A549 treated with dexamethasone at 1 μM for 4 hours (cell line): ENCODE results near the gene SOX18. TPM values are rescaled to one million over a fixed set of nuclear protein-coding genes. Genes with fewer than 3 reads are reported as not detected.

Experiments
- total RNA-seq: library from RNA; stranded (reverse); fragments of 200-300 nt; extraction: Qiagen RNA extraction; gene quantifications from 5 replicates; pipeline ENCODE4 v1.2.3, GENCODE V29; 2022

Gene SOX18
- total RNA-seq = 1.1 to 2.7 TPM (median 1.9 TPM) in 5 replicates

GRCh38 chr20:64049060-64049877 lies at the start of gene SOX18:
SOX18 (minus strand) TSS chr20:64049639; CDS start chr20:64049516, 123 bp downstream.

GRCh38 chr20:64083804-64084684 lies 34.6 kb upstream of the SOX18 start, which contains the start of gene LKAAEAR1:
LKAAEAR1 (minus strand) TSS chr20:64084398; CDS start chr20:64084219, 179 bp downstream.

GRCh38 chr20:64080013-64080812 lies 30.8 kb upstream of the SOX18 start, which contains the start of gene OPRL1:
OPRL1 (plus strand) TSS chr20:64080082; CDS start chr20:64092721, 12,639 bp downstream.

GRCh38 chr20:64079273-64080012 lies 30.0 kb upstream of the SOX18 start, which contains the start of gene RGS19:
RGS19 (minus strand) TSS chr20:64079518; CDS start chr20:64076886, 2,632 bp downstream.

GRCh38 chr20:64062596-64063388 lies 13.4 kb upstream of the SOX18 start, which contains the start of gene TCEA2:
TCEA2 (plus strand) TSS chr20:64063198; CDS start chr20:64063313, 115 bp downstream.

GRCh38 chr20:64035933-64036345 lies 13.5 kb downstream of the SOX18 start, which contains the start of gene C20orf204:
C20orf204 (plus strand) TSS chr20:64036182; CDS start chr20:64036324, 142 bp downstream.

Other genes starting within 250 kb of the SOX18 start
- gene ZBTB46, start 218.4 kb downstream of the SOX18 start, total RNA-seq = 0.65 to 0.82 TPM (median 0.73 TPM) in 5 replicates
- not detected in 5 replicates for gene ABHD16B, start 188.1 kb downstream of the SOX18 start, total RNA-seq
- 125 to 135 TPM (median 132 TPM) in 5 replicates for gene TPD52L2, start 184.4 kb downstream of the SOX18 start, total RNA-seq
- 21.7 to 30.4 TPM (median 29.3 TPM) in 5 replicates for gene DNAJC5, start 154.5 kb downstream of the SOX18 start, total RNA-seq
- 19.2 to 34.0 TPM (median 30.6 TPM) in 5 replicates for gene UCKL1, start 93.2 kb downstream of the SOX18 start, total RNA-seq
- 8.8 to 14.4 TPM (median 13.0 TPM) in 5 replicates for gene ZNF512B, start 79.7 kb downstream of the SOX18 start, total RNA-seq
- not detected in 5 replicates for gene SAMD10, start 70.0 kb downstream of the SOX18 start, total RNA-seq
- 47.9 to 59.1 TPM (median 58.3 TPM) in 5 replicates for gene PRPF6, start 68.5 kb downstream of the SOX18 start, total RNA-seq
- gene C20orf204, start 13.5 kb downstream of the SOX18 start, total RNA-seq = 0.18 to 0.39 TPM (median 0.29 TPM) in 5 replicates
- 30.6 to 51.5 TPM (median 46.2 TPM) in 5 replicates for gene TCEA2, start 13.6 kb upstream of the SOX18 start, total RNA-seq
- 34.0 to 48.8 TPM (median 43.6 TPM) in 5 replicates for gene RGS19, start 29.9 kb upstream of the SOX18 start, total RNA-seq
- 0.91 to 2.0 TPM (median 1.5 TPM) in 5 replicates for gene OPRL1, start 30.4 kb upstream of the SOX18 start, total RNA-seq
- gene LKAAEAR1, start 34.8 kb upstream of the SOX18 start, total RNA-seq = 0.68 to 1.4 TPM (median 1.0 TPM) in 5 replicates
- gene NPBWR2, start 57.9 kb upstream of the SOX18 start, total RNA-seq = not detected in 5 replicates
- 0.14 to 0.89 TPM (median 0.27 TPM) in 5 replicates for gene MYT1, start 114.8 kb upstream of the SOX18 start, total RNA-seq
- 9.2 to 12.8 TPM (median 12.4 TPM) in 5 replicates for gene PCMTD2, start 206.1 kb upstream of the SOX18 start, total RNA-seq